GM12801 (cell line): Measurements from ENCODE around the gene HOXB2.

ENCODE experiments used
- TF ChIP-seq, protein P1 (sequence below): IDR thresholded peaks from one replicate; pipeline ENCODE4 v1.5.1; 2011; ENCODE audit warnings: control low read depth; ENCODE audit not compliant: insufficient read length; ENCODE audit errors: extremely low read depth

HOXB2 gene

DNA sequence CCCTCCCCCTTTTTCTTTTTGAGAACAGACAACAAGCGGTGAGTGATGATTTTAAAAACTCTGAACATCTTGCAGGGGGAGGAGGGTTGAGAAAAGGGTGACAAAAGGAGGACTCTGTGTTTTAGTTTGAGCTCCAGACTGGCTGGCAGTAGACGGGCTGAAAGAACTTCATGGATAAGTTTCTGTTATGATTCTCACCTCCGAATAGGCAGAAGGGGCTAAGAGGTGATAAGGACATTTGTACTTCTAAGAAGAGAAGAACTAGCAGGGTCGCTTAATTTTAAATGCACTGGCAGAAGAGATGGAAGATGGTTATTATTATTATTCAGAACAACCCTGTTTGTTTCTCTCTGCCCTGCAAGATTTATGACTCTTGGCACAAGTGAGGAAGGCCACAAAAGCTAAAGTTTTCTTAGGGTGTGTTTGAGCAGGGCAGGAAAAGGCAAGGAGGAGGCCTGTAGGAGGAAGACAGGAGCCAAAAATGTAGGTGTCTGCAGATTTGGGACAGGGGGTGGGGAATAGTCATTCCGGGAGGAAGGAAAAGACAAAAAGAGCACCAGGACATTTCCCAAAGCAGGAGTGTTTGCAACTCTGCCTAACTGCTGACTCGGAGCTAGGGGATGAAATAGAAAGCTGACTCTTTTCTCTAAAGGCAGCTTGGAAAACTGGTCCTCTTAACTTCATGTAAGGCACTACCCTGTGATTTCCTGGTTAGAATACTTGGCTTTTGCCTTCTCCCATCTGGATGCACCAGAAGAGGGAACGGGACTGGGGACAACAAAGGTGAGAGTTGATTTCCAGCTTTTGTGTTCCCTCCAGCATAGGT lies 11.9 kb upstream of the HOXB2 start:
- TF ChIP-seq, protein P1, sequence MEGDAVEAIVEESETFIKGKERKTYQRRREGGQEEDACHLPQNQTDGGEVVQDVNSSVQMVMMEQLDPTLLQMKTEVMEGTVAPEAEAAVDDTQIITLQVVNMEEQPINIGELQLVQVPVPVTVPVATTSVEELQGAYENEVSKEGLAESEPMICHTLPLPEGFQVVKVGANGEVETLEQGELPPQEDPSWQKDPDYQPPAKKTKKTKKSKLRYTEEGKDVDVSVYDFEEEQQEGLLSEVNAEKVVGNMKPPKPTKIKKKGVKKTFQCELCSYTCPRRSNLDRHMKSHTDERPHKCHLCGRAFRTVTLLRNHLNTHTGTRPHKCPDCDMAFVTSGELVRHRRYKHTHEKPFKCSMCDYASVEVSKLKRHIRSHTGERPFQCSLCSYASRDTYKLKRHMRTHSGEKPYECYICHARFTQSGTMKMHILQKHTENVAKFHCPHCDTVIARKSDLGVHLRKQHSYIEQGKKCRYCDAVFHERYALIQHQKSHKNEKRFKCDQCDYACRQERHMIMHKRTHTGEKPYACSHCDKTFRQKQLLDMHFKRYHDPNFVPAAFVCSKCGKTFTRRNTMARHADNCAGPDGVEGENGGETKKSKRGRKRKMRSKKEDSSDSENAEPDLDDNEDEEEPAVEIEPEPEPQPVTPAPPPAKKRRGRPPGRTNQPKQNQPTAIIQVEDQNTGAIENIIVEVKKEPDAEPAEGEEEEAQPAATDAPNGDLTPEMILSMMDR: no peak

DNA sequence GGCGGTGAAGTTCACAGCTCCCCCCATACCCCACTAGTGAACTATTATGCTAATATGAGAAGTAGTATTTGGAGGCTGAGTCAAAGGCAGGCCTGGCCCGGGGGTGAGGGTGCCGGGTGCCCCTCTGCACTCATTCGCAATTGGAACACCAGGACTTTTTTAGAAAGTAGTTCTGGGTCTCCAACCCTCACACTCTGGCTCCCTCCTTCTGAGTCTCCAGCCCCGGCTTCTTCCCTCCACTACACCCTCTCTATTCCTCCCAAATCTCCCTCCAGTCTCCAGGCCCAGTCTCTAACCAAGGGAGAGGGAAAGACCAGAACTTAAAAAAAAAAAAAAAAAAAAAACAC lies 11.3 kb upstream of the HOXB2 start:
- TF ChIP-seq, protein P1: no peak

DNA sequence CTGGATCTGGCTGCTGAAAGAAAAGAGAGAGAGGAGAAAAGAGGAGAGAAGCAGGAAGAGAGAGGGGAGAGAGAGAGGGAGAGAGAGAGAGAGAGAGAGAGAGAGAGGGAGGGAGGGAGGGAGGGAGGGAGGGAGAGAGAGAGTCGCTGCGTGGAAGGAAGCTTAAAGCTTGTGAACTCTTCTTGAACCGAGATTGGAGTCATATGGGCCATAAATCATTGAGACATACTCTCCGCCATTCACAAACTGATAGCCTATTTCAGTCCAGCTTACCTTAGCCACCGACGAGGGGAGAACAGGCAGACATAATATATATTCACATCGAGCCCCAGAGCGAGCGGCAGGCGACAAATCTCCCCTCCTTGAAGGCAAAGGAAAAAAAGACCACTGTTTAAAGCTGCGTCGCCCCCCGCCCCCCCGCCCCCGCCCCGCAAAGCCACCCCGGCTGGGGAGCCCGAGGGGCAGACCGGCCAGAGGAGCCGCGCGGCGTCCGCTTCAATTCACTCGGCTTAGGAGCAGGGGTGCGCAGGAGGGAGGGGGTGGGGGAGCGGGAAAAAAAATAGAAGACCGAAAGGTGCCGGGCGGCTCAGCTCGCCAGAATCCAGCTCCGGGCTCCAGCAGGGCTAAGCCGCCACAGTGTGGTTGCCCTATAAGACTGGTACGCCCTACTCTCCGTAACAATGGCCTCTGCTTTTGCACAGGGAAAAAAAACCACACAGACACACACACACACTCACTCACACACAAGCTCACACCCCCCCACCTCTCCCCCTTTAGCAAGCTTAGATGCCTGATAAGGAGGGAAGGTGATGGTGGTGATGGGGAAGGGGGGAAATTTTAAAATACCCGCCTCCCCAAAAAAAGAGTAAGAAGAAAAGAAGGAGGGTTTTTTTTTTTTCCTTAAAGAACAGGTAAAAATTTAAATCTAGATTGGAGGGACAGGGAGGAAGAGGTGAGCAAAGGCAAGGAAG lies 10.6 kb upstream of the HOXB2 start:
- TF ChIP-seq, protein P1: no peak

DNA sequence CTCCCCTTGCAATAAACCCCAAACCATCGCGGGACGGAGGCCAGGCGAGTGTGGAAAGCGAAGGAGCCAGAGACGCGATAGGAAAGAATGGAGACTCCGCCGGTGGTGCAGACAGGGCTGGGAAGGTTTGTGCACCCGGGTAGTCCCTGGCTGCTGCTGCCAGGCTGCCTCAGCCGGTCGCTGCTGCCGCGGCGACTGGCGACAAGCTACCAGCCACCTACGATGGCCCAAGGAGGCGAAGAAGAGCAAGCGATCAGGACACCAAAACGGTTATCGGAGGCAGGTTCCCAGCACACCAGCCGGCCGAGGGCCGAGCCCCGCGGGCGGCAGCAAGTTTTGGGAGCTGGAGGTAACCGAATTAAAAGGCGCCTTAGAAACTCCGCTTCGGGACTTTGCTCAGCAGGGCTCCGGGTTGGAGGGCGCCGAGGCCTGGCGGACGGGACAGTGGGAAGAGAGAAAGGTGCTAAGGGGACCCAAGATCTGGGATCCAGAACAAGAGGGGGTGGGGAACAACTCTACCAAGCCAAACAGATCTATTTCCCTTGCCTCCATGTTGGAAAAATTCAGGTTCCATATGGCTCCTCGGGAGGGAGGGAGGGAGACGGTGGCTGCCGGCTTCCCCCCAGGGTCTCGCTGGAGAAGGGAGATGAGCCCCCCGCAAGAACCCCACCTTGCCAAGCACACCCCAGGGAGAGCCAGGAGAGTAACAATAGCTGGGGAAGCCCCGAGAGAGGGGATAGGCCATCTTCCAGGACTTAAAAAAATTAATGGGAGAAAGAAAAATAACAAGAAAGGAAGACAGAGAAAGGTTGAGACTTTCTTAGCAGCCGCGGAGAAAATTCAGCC lies 9.7 kb upstream of the HOXB2 start:
- TF ChIP-seq, protein P1: no peak

DNA sequence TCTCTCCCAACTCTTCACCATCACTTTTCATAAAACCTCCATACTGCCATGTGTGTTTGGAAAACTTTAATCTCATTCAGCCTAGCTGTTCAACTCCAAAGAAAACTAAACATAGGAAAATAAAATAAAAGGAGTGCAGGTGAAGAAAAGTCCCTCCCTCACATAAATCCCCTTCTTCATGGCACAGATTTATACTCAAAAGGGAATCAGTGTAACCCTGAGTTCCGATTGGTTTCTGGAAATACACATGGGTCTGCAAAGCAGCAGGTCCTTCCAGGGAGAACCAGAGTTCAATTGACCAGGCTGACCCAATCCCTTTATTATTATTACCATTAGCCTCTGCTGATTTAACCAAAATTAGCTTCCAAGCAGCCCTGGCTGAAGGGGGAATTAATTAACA lies 8.9 kb upstream of the HOXB2 start:
- TF ChIP-seq, protein P1: no peak

DNA sequence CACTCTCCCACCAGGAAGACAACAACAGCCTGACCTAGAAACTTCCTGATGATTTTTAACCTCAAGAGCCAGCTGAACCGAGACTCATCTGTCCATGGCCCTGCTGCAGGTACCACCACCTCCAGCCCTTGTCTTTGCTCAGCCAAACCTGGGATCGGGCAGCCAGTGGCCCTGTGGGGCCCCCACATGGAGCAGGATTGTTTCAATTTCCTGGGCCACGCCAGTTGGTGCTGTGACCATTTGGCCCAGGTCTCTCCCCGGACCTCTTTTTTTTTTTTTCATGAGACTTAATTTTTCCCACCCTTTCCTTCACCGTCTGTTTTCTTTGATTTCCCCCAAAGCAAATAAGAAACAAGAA lies 8.3 kb upstream of the HOXB2 start:
- TF ChIP-seq, protein P1: no peak
